Measurements from ENCODE around the gene PRTG.

GRCh38 chr15:55742498-55742926 lies 440 bp downstream of the PRTG start:
- TF ChIP-seq POLR2A (IDR thresholded peaks at IDR 0.05; ENCODE audit: low read depth, low read length) (no peak), TAF1 (IDR thresholded peaks at IDR 0.05; ENCODE audit: low read depth, low read length) (no peak), POLR2AphosphoS5 (IDR thresholded peaks at IDR 0.05; ENCODE audit: low read depth, low read length) (no peak)
